Measurements from ENCODE around the gene ATG10. TPM values are rescaled to one million over a fixed set of nuclear protein-coding genes. Genes with fewer than 3 reads are reported as not detected.
"Not testable (repeated sequence)": the region's sequence is repeated elsewhere in the genome, so short reads cannot be mapped to it uniquely, and the experiment has no call there.

Gene ATG10
- total RNA-seq, 1 donor from 2014 or later = 6.1 TPM

- Mint-ChIP-seq H3K4me3 (no peak overlapping the region), H3K9me3 (peaks cover 17% of the 10 kb centered on the region), H3K27me3 (ENCODE audit: insufficient read depth) (peaks cover 3% of the 10 kb centered on the region), H3K27ac (no peak overlapping the region), H3K4me1 (ENCODE audit: low read depth) (no peaks in the 10 kb centered on the region), H3K36me3 (ENCODE audit: low read depth) (no peaks in the 10 kb centered on the region)
- DNase-seq (ENCODE audit: low spot score) = no peak
- intact Hi-C loops (cut with micrococcal nuclease) = no loop called here
Measured at GRCh38 chr5:82244854-82245635, 273.2 kb downstream of the ATG10 start.

GRCh38 chr5:82246960-82247574 lies 275.2 kb downstream of the ATG10 start:
- no peaks in the 10 kb centered on the region for H3K4me1 Mint-ChIP-seq (ENCODE audit: low read depth)
- no peak for DNase-seq (ENCODE audit: low spot score)
- H3K4me3 Mint-ChIP-seq = no peak overlapping the region
- H3K27me3 Mint-ChIP-seq (ENCODE audit: insufficient read depth) = peaks cover 3% of the 10 kb centered on the region
- intact Hi-C loops (cut with micrococcal nuclease) = no loop called here
- no peak overlapping the region for H3K27ac Mint-ChIP-seq
- peaks cover 17% of the 10 kb centered on the region for H3K9me3 Mint-ChIP-seq
- H3K36me3 Mint-ChIP-seq (ENCODE audit: low read depth) = no peaks in the 10 kb centered on the region

- intact Hi-C loops (cut with micrococcal nuclease) = no loop called here
- H3K36me3 Mint-ChIP-seq (ENCODE audit: low read depth) = no peaks in the 10 kb centered on the region
- H3K27ac Mint-ChIP-seq = no peak overlapping the region
- H3K4me3 Mint-ChIP-seq = no peak overlapping the region
- no peaks in the 10 kb centered on the region for H3K4me1 Mint-ChIP-seq (ENCODE audit: low read depth)
- no peaks in the 10 kb centered on the region for H3K27me3 Mint-ChIP-seq (ENCODE audit: insufficient read depth)
- no peak for DNase-seq (ENCODE audit: low spot score)
- peaks cover 6% of the 10 kb centered on the region for H3K9me3 Mint-ChIP-seq
Measured at GRCh38 chr5:82252744-82253143, 280.9 kb downstream of the ATG10 start.

GRCh38 chr5:82255844-82256243 lies 284.0 kb downstream of the ATG10 start:
- Mint-ChIP-seq H3K36me3 (ENCODE audit: low read depth) (no peaks in the 10 kb centered on the region), H3K9me3 (no peaks in the 10 kb centered on the region), H3K27me3 (ENCODE audit: insufficient read depth) (peaks cover 1% of the 10 kb centered on the region), H3K4me3 (no peak overlapping the region), H3K4me1 (ENCODE audit: low read depth) (no peaks in the 10 kb centered on the region), H3K27ac (no peak overlapping the region)
- DNase-seq (ENCODE audit: low spot score) = no peak
- intact Hi-C loops (cut with micrococcal nuclease) = no loop called here

- H3K36me3 Mint-ChIP-seq (ENCODE audit: low read depth) = no peaks in the 10 kb centered on the region
- no peaks in the 10 kb centered on the region for H3K4me1 Mint-ChIP-seq (ENCODE audit: low read depth)
- H3K4me3 Mint-ChIP-seq = no peak overlapping the region
- no peak for DNase-seq (ENCODE audit: low spot score)
- intact Hi-C loops (cut with micrococcal nuclease) = no loop called here
- H3K9me3 Mint-ChIP-seq = no peaks in the 10 kb centered on the region
- no peak overlapping the region for H3K27ac Mint-ChIP-seq
- peaks cover 1% of the 10 kb centered on the region for H3K27me3 Mint-ChIP-seq (ENCODE audit: insufficient read depth)
Measured at GRCh38 chr5:82257247-82257646, 285.4 kb downstream of the ATG10 start.

- Mint-ChIP-seq H3K4me1 (ENCODE audit: low read depth) (no peaks in the 10 kb centered on the region), H3K9me3 (no peaks in the 10 kb centered on the region), H3K4me3 (no peak overlapping the region), H3K36me3 (ENCODE audit: low read depth) (no peaks in the 10 kb centered on the region), H3K27me3 (ENCODE audit: insufficient read depth) (peaks cover 1% of the 10 kb centered on the region), H3K27ac (no peak overlapping the region)
- intact Hi-C loops (cut with micrococcal nuclease) = no loop called here
- DNase-seq (ENCODE audit: low spot score) = no peak
Measured at GRCh38 chr5:82257729-82258128, 285.9 kb downstream of the ATG10 start.

GRCh38 chr5:82259172-82259800 lies 287.5 kb downstream of the ATG10 start:
- H3K27ac Mint-ChIP-seq = no peak overlapping the region
- no peak for DNase-seq (ENCODE audit: low spot score)
- H3K4me3 Mint-ChIP-seq = no peak overlapping the region
- no peaks in the 10 kb centered on the region for H3K9me3 Mint-ChIP-seq
- H3K27me3 Mint-ChIP-seq (ENCODE audit: insufficient read depth) = peaks cover 4% of the 10 kb centered on the region
- H3K36me3 Mint-ChIP-seq (ENCODE audit: low read depth) = no peaks in the 10 kb centered on the region
- intact Hi-C loops (cut with micrococcal nuclease) = no loop called here
- H3K4me1 Mint-ChIP-seq (ENCODE audit: low read depth) = no peaks in the 10 kb centered on the region

GRCh38 chr5:82265047-82265446 lies 293.2 kb downstream of the ATG10 start:
- Mint-ChIP-seq H3K27me3 (ENCODE audit: insufficient read depth) (peaks cover 4% of the 10 kb centered on the region), H3K4me1 (ENCODE audit: low read depth) (no peaks in the 10 kb centered on the region), H3K36me3 (ENCODE audit: low read depth) (peaks cover 20% of the 10 kb centered on the region), H3K9me3 (peaks cover 5% of the 10 kb centered on the region), H3K4me3 (no peak overlapping the region), H3K27ac (no peak overlapping the region)
- DNase-seq (ENCODE audit: low spot score) = no peak
- intact Hi-C loops (cut with micrococcal nuclease) = no loop called here

GRCh38 chr5:82267297-82267933 lies 295.6 kb downstream of the ATG10 start:
- H3K4me3 Mint-ChIP-seq; H3K27ac Mint-ChIP-seq; intact Hi-C loops (cut with micrococcal nuclease); H3K9me3 Mint-ChIP-seq; H3K27me3 Mint-ChIP-seq (ENCODE audit: insufficient read depth); DNase-seq (ENCODE audit: low spot score); H3K4me1 Mint-ChIP-seq (ENCODE audit: low read depth): not testable (repeated sequence)
- peaks cover 20% of the 10 kb centered on the region for H3K36me3 Mint-ChIP-seq (ENCODE audit: low read depth)

- H3K36me3 Mint-ChIP-seq (ENCODE audit: low read depth) = peaks cover 29% of the 10 kb centered on the region
- H3K4me1 Mint-ChIP-seq (ENCODE audit: low read depth); H3K9me3 Mint-ChIP-seq; H3K27me3 Mint-ChIP-seq (ENCODE audit: insufficient read depth); H3K4me3 Mint-ChIP-seq; DNase-seq (ENCODE audit: low spot score); H3K27ac Mint-ChIP-seq; intact Hi-C loops (cut with micrococcal nuclease): not testable (repeated sequence)
Measured at GRCh38 chr5:82269363-82269762, 297.5 kb downstream of the ATG10 start.

- H3K36me3 Mint-ChIP-seq (ENCODE audit: low read depth) = peaks cover 55% of the 10 kb centered on the region
- intact Hi-C loops (cut with micrococcal nuclease); H3K4me3 Mint-ChIP-seq: not testable (repeated sequence)
Measured at GRCh38 chr5:82272571-82273356, 300.9 kb downstream of the ATG10 start.

GRCh38 chr5:82273426-82273825 lies 301.6 kb downstream of the ATG10 start:
- peaks cover 55% of the 10 kb centered on the region for H3K36me3 Mint-ChIP-seq (ENCODE audit: low read depth)
- H3K4me3 Mint-ChIP-seq; intact Hi-C loops (cut with micrococcal nuclease); H3K27me3 Mint-ChIP-seq (ENCODE audit: insufficient read depth); H3K9me3 Mint-ChIP-seq; DNase-seq (ENCODE audit: low spot score); H3K27ac Mint-ChIP-seq: not testable (repeated sequence)
- peaks cover 23% of the 10 kb centered on the region for H3K4me1 Mint-ChIP-seq (ENCODE audit: low read depth)

More at GRCh38 chr5:82272571-82273356, 300.9 kb downstream of the ATG10 start:
- H3K27ac Mint-ChIP-seq; H3K9me3 Mint-ChIP-seq; DNase-seq (ENCODE audit: low spot score); H3K27me3 Mint-ChIP-seq (ENCODE audit: insufficient read depth): not testable (repeated sequence)
- peaks cover 21% of the 10 kb centered on the region for H3K4me1 Mint-ChIP-seq (ENCODE audit: low read depth)

Measured in activated T-helper 1 cell treated with anti-CD3 and anti-CD28 coated beads, Interleukin-12 subunit alpha, Interleukin-12 subunit beta, Interleukin-2, Interleukin-4 antibody, amounts not matched to agents 30 ng/mL and 10 ng/mL and 1 ng/mL, durations not matched to agents 14 hours and 24 hours and 36 hours (primary cell).